HG03469 (cell line): ENCODE measurements around the gene IKZF3.
"Not testable (repeated sequence)": the region's sequence is repeated elsewhere in the genome, so short reads cannot be mapped to it uniquely, and the experiment has no call there.

Experiments
- ATAC-seq: cut with Tn5 transposase; IDR thresholded peaks from one replicate; pipeline ENCODE4 v1.9.1; 2021; ENCODE audit warnings: mild to moderate bottlenecking, moderate library complexity, moderate number of reproducible peaks; ENCODE audit not compliant: unreplicated experiment

IKZF3 gene

GRCh38 chr17:39742126-39742855 is 121.8 kb downstream of the IKZF3 start:
- ATAC-seq, result no peak

GRCh38 chr17:39740357-39741111 is 123.6 kb downstream of the IKZF3 start:
- no peak for ATAC-seq

- ATAC-seq, result no peak
Measured at GRCh38 chr17:39739885-39740356, 124.2 kb downstream of the IKZF3 start.

DNA sequence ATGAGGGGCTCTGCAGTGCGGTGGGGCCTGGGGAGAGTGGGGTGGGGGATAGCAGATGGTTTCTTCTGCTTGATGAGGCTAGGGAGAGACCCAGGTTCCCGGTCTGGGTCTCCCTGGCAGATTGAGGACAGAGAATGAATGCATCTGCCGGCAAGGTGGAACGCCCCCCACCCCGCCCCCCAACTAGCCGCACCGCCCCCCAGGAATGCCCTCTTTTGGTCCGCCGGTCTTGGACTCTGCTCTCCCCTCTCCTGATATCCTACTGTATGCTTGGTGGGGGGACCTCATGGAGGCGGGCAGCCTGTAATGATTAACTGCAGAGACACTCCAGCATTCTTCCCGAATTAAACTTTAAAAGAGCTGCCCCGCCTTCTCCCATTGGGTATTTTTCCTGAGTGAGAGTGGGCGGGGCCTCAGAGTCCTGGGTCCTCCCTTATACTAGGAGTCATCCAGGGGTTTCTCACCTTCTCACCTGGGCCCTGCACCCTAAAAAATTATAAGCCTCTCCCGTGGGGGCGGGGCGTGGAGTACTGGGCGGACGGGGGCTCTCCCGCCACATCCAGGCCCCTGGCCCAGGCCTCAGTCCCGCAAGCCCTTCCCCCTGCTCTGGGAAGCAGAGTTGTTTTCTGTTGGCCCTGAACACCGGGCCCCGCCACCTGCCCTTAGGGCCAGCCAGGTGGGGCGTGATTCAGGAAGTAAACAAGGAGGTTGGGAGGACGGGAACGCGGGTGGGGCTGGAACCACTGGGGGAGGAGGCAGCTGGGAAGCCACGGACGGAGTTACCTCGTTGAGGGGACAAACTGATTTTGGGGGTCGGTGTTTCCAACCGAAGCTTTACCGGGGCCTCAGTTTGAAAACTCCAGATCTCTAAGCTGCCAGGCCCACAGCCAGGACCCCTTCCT is 124.9 kb downstream of the IKZF3 start:
- ATAC-seq, result no peak

- ATAC-seq, result no peak
Measured at GRCh38 chr17:39738568-39738901, 125.6 kb downstream of the IKZF3 start.

DNA sequence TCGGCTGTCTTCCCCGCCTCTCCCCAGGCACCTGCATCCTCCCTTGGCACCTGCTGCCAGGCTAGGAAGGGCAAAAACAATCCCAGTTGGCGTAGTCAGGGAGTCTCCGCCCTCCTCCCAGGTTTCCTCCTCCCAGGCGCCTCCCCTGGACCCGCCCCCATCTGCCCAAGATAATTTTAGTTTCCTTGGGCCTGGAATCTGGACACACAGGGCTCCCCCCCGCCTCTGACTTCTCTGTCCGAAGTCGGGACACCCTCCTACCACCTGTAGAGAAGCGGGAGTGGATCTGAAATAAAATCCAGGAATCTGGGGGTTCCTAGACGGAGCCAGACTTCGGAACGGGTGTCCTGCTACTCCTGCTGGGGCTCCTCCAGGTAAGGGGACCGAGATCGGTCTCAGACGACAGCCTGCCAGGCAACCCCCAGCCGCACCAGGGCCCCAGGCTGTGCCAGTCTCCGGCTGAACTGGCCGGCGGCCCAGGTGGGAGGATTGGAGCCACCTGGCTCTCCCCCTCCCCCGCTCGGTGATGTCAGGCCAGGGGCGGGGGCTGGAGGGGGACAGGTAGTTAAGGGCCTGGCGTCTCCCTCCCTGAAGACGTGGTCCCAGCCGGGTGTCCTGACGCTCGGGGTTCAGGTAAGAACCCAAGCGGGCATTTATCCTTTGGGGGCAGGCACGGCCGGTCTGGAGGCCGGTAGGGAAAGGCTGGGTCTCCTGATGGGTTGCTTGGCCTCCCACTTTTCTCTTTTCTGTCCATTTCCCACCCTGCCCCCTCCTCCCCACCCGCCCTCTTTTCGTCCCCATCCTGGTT is 126.1 kb downstream of the IKZF3 start, which contains the start of gene GRB7:
Gene GRB7, plus strand, starts transcription at position 179 of the 808 bp plus-strand sequence. CDS start 4,364 bp downstream, outside the sequence.
- ATAC-seq, result no peak

DNA sequence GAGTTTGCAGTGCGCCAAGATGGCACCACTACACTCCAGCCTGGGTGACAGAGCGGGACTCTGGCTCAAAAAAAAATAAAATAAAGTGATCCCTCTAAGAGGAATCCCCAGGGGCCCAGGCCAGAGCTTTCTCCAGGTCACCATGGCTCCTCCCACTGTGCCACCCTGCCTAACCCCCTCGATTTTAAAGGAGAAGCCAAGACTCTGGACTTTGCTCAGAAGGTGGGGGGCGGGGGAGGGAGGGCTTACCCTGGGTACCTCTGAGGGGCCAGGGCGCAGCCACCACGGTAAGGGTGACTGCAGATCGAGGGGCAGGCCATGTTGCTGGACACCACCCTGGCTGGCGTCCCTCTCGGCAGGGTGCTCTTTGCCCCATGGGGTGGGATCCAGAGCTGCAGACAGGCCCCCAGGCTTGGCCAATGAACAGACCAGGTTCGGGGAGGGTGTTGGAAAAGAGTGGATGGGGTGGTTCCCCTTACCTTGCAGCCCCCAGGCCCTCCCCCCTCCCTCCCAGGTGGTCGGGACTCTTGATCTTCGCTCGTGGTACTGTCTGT is 126.8 kb downstream of the IKZF3 start:
- ATAC-seq, result no peak

DNA sequence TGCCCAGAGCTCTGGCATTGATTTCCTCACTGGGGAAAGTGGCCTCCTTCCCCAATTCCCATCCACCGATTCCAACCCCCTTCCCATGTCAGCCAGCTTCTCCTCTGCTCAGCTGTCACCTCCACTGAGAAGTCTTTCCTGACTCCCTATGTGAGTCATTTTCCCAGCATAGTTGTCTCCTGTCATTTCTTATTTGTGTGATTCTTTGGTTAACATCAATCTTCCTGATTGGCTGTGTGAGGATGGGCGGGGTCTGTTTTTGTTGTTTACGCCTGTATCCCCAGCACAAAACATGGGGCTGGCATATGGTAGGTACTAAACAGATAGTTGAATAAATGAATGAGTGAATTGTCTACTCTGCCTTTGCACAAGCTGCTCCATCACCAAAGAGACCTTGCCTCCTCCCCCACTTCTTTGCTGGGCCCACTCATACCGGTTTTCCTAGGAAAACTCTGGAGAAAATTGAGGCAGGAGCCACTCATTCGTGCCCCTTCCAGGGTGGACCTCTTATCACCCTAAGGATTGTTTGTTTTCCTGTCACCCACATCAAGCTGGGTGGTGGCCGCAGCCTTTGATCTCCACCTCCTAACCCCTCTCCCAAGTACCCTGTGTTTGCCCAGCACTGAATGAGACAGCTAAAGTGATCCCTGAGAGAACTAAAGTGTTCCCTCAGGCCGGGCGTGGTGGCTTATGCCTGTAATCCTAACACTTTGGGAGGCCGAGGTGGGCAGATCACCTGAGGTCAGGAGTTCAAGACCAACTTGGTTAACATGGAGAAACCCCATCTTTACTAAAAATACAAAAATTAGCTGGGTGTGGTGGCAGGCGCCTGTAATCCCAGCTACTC is 127.6 kb downstream of the IKZF3 start:
- ATAC-seq, result no peak

DNA sequence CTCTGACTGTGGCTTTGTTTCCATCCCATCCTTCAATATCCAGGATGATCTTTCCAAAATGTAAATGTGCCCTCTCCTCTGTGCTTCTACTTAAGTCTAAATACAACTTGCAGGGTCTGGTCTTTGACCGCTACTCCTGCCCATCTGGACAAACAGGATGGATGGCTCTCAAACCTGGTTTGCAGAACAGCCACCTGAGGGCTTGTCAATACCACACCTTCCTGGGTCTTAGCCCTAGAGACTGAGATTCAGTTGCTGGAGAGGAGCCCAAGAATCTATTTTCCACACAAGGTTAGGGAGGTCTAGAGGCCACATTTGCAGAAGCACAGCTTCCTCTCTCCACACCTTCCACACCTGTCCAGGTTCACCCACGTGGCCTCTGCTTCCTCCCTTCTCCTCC is 128.2 kb downstream of the IKZF3 start:
- ATAC-seq, result no peak

GRCh38 chr17:39732586-39732985 is 131.5 kb downstream of the IKZF3 start:
- no peak for ATAC-seq

GRCh38 chr17:39730095-39730921 is 133.8 kb downstream of the IKZF3 start, which contains the start of gene MIEN1:
Gene MIEN1, minus strand, starts transcription at chr17:39730532. Its CDS starts 37 bp downstream, at chr17:39730495.
- peak; percentile 61 for ATAC-seq

DNA sequence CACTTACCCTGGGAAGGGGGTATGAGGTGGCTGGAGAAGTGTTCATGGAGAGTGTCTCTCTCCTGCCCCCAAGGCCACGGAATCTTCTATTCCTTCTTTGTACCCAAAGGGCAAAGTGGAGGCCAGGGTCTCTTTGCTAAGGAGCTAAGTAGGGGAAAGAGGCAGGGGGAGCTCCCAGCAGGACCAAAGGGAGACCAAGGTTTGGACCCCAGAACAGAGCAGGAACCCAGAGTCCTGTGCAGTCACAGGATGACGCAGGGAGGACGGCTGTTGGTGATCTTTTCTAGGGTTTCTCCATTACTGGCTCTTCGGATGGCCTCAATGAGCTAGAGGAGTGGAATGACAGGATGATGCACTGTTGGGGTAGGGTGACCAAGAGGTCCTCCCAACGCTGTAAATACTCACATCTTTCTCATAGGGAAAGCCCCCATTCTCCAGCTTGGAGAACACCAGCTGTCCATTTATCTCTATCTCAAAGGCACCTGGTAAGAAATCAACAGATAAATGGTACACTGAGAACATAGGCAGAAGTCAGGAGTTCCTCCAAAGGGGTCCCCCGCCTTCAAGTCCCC is 134.7 kb downstream of the IKZF3 start:
- ATAC-seq, result no peak

DNA sequence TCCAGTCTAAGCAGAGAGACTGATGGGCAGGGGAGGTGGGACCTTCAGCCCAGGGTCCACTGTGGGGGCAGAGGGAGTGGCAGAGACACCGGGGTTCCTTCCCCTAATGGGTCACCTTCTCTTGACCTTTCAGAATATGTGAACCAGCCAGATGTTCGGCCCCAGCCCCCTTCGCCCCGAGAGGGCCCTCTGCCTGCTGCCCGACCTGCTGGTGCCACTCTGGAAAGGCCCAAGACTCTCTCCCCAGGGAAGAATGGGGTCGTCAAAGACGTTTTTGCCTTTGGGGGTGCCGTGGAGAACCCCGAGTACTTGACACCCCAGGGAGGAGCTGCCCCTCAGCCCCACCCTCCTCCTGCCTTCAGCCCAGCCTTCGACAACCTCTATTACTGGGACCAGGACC is 136.6 kb downstream of the IKZF3 start:
- no peak for ATAC-seq

GRCh38 chr17:39726617-39727016 is 137.5 kb downstream of the IKZF3 start:
- ATAC-seq, result no peak

GRCh38 chr17:39725923-39726322 is 138.2 kb downstream of the IKZF3 start:
- ATAC-seq, result not testable (repeated sequence)

DNA sequence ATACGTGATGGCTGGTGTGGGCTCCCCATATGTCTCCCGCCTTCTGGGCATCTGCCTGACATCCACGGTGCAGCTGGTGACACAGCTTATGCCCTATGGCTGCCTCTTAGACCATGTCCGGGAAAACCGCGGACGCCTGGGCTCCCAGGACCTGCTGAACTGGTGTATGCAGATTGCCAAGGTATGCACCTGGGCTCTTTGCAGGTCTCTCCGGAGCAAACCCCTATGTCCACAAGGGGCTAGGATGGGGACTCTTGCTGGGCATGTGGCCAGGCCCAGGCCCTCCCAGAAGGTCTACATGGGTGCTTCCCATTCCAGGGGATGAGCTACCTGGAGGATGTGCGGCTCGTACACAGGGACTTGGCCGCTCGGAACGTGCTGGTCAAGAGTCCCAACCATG is 139.4 kb downstream of the IKZF3 start:
- no peak for ATAC-seq

DNA sequence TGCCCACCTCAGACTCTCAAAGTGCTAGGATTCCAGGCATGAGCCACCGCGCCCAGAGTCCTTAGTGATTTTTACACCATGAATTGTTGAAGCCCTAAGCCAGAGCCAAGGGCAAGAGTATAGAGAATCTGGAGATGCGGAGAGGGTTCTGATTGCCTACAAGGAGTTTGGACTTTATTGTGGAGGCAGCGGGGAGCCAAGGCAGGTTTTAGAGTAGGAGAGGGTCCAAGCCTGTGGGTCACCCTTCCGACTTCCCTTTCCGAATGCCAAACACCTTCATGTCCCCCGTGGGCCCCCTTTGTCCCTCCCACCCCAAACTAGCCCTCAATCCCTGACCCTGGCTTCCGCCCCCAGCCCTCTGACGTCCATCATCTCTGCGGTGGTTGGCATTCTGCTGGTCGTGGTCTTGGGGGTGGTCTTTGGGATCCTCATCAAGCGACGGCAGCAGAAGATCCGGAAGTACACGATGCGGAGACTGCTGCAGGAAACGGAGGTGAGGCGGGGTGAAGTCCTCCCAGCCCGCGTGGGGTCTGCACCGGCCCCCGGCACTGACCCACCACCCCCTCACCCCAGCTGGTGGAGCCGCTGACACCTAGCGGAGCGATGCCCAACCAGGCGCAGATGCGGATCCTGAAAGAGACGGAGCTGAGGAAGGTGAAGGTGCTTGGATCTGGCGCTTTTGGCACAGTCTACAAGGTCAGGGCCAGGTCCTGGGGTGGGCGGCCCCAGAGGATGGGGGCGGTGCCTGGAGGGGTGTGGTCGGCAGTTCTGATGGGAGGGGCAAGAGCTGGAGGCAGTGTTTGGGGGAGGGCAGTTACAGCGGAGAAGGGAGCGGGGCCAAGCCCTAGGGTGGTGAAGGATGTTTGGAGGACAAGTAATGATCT is 140.9 kb downstream of the IKZF3 start:
- no peak for ATAC-seq
